NCI-H1417 (cell line): ENCODE results near the gene RPL10L.

ENCODE experiments used
- DNase-seq, 3 experiments: peaks; one replicate each; lab custom pipeline; 2025; lab: John Stamatoyannopoulos, UW

Gene RPL10L

DNA sequence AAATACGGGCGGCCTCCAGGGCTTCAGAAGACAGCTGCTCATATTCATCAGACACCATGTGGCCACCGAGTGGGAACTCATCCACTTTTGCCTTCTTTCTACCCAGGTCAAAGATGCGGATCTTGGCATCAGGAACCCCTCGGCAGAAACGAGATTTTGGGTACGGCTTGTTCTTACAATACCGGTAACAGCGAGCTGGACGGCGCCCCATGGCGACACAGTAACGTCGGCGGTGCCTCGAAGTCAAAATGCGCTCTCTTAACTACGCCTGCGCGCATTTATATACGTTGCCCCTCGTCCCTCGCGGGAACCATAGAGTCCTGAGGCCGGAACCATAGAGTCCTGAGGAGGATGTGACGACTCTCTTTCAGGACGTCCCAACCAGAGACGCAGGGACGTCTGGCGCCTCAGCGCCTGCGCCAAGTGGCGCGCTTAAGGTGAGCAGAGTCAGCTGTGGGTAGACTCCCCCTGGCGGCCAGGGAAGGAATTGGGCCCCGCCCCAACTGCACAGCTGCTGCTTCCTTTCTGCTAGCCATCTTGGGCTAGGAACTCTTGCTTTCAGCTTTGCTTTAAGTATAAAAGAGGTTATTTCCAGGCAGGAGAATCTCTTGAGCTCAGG, at the start of gene RPL10L:
TSS of gene RPL10L (minus strand) at position 256 of the 619 bp plus-strand sequence. CDS start at position 211, 45 bp downstream.
- DNase-seq = no peak

DNA sequence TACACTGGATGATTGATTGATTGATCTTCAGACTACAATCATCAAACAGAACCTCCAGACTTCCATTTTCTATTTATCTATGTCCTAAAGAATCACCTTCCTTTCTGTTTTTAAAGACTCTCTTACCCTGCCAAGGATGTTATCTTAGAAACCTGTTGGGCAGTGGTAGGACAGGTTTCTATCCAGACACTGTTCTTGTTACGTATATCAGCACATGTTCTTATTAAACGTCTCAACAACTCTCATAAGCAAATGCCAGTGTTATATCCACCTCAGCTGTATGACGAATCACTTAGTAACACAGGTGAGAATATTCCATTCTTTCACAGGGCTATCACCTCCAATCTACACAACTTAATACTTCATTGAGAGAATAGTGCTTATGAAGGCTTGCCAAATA, 40.2 kb upstream of the RPL10L start:
- DNase-seq = no peak

DNA sequence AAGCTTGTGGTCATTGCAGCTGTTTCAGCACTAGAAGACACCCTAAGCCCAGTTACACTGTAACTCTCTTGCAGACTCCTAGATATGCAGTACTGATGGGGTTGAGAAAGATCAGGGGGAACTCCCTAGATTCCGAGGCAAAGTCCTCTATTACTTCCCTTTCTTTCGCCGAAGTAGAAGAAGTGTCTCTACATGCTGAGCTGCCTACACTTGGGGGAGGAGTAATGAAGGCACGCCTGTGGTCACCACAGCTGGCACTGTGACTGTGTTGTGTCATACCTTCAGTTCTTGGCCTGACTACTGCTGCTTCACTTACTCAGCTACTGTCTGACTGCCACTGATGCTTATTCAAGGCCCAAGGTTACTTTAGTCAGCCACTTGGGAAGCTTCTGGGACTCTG, 35.1 kb upstream of the RPL10L start:
- DNase-seq = no peak

DNA sequence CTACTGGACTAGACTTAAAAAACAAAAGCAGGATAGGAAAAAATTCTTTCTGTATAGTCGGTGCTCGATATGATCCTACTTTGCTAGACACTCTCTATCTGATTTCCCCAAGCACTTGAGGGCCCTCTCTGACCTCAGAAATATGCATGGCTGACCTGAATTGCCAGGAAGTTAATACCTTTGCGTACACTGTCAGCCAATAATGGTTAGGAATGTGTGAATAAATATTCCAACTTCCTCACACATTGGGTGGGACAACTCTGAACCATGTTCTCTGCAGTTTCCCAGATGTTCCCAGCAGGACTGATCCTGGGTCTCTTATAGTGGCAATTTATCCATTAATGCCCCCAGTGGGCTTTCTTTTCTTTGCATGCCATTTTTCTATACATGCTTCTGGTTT, 20.5 kb upstream of the RPL10L start:
- DNase-seq = no peak

DNA sequence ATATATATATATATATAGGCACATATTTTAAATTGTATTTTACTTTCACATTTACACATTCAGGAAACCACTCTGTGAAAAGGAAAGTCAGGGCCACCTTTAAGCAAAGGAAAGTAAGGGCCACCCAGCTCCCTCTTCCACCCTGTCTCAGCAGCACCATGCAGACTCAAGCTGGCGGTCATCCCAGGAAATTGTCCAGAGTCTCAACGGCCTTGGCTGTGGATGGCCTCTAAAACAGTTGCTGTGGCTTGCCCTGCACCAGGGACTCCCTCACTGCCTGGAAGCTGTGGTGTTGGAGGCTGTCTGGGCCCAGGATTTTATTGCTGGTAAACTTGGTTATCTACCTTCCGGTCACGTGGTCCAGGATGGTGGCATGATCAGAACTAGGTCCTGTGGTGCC, 11.8 kb upstream of the RPL10L start:
- DNase-seq = no peak

DNA sequence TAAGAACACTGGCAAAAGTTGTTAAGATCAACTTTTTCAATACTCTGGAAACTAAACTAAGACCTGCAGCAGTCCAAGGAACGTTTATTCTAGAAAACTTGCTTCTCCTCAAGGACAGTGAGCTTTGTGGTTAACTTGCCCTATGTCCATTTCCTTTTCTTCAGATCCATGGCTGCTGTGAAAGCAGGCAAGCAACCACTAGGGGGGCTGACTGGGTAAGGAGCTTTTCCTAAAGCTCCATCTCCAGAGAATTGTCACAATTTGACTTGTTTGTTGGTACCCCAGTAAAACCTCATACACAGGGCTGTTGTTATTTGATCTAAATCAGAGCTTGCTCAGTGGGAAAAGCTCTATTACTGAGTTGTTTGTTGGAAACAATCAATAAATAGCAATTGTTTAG, 10.1 kb upstream of the RPL10L start:
- no peak for DNase-seq

DNA sequence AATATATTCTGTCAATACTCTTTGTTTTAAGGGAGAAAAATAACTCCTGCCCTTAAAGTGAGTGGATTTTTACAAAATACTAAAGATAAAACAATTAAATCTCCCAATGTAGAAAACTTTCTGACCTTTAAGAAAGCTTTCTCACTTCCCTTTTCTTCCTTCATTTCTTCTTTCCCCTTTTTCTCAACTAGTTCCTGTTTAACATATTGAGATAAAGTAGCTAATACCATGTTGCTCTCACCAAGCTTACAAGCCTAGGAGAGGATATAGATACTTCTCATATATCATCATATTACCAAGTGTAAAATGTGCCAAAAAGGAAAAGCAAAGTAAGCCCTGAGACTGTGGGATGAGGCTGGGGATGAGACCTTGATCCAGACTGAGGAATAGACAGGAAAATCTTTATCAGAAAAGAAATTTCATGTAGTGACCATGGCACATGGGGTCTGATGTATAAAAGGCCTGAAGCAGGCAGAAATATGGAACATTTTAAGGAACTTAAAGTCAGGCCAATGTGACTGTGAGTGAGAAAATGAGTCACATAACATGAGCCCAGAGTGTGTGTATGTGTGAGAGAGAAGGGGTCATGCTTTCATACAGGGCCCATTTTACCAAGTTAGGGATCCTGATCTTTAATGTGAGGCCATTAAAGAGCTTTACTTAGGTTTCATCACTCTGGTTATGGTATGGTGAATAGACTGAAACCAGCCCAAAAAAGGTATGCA, 1.6 kb upstream of the RPL10L start:
- no peak for DNase-seq

DNA sequence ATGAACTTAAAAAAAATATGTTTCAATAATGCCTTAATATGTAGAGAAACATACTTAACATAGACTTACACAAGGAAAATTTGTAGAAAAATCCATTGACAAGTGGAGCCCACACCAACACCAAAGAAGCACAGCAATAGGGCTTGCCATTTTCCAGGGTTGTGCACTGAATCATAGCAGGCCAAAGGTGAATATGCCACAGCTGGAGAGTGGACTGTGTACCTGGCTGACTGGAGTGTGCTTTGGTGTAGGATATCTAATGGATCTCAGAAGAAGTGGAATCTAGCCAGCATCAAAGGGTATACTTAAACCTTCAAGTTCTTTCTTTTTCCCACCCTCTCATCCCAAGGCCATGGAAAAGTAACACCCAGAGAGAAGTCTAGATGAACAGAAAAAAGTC, 4.8 kb downstream of the RPL10L start:
- DNase-seq = no peak

DNA sequence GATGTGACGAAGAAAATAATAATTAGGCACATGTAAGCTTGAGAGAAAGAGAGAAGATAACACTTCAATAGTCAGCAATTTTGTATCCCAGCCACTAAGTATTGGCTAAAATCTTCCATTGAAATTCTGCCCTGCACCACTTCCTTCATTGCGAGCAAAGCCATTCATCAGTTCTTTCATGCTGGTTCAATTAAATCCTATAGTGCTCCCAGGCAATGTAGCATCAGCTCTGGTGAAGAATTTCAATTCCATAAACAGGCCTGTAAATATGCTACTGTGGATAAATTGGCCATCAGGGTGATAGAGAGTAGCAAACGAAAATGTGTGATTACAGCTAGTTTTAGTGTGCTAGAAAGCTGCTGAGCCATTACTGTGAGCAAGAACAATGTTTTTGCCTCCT, 24.7 kb downstream of the RPL10L start:
- DNase-seq = no peak
